NOMO-1 treated with DMSO at 0.1 percent for 48 hours (cell line): ENCODE measurements around the gene PARP12.

Source experiments
- DNase-seq: peaks from one replicate; lab custom pipeline; 2025; ENCODE audit not compliant: unreplicated experiment; lab: John Stamatoyannopoulos, UW

Gene PARP12

DNA sequence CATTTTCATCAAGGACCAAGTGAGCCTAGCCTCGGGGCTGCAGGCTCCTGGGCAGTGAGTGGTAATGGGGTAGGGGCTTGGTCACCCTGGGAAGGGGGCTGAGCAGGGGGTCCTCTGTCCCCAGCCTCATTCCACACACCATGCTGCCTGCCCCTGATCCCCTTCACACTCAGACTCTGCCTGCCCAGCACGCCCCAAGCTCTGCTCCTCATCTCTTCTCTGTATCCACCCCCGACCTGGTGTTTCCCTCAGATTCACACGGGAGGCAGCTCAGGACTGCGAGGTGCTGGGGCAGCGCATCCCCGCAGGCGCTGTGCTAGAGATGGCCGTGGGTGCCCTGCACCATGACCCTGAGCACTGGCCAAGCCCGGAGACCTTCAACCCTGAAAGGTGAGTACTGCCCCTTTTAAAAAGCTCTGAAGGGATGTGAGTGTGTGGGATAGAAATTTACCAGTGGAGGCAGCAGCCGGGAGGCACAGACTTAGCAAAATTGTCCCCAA is 47.2 kb downstream of the PARP12 start:
- DNase-seq, result no peak

DNA sequence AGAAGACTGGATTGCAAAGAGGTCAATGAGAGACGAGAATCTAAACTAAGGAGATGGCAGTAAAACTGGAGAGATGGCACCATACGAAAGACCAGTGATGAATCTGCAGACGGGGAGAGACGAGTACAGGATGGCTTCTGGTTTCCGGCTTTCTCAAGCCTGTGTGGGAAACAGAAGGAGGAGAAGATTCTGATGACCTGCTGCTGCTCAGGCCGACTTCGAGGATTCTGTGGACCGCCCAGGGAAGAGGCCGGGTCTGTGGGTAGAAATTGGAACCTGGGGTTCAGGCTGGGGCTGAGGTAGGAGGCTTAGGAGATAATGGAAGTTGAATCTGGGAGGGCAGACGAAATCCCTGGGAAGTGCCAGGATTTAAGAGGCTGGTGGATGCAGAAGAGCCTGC is 48.6 kb downstream of the PARP12 start:
- DNase-seq, result no peak

DNA sequence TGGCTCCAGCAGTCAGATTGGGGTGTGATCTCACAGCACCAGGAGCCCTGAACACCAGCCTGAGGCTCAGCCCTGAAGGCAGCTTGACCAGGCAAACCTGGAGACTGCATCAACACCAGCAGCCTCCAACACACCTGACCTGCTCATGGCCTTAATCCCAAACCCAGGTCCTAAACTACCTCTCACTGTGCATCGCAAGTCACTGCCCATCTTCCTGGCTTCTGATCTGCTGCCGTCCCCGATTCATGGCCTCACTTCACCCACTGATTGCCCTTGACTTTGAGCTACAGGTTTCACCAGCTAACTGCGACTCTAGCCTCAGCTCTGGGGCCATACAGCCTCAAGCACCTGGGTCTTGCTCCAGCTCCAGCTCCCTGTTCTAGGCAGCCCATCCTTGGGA is 49.1 kb downstream of the PARP12 start:
- no peak for DNase-seq

DNA sequence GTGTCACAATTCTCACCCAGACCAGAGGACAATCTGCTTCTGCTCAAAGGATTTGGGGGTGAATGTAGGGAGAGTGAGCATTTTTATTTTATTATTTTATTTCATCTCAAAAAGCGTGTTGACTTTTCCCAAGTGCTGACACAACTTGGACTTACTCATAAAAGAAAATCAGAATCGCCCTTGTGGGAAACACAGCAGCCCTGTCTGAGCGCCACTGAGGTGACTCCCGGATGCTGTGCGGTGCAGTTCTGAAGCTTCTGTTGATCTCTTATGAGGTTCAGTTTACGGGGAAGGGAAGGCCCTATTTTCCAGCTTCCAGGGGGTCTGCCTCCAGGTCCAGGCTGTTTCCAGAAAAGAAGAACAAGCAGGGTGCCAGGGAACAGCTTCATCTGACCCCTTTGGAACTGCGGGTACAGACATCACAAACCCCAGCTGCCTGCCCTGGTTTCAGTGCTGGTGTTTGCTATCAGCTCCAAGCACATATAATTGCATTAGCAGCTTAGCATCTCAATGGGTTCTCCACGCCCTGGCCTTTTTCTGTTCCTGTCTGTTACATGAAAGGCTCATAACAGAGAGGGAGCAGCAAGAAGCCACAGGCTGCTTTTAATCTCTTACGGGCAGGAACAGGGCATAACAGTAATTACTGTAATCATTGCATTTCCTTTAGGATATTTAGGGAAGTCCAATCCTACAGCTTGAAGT is 52.4 kb downstream of the PARP12 start:
- no peak for DNase-seq

DNA sequence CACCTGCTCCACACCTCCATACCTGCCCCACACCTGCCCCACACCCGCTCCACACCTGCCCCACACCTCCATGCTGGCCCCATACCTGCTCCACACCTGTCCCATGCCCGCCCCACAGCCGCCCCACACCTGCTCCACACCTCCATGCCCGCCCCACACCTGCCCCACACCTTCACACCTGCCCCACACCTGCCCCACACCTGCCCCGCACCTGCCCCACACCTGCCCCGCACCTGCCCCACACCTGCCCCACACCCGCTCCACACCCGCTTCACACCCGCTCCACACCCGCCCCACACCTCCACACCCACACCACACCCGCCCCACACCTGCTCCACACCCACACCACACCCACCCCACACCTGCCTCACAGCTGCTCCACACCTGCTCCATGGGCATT is 53.0 kb downstream of the PARP12 start:
- DNase-seq, result no peak

DNA sequence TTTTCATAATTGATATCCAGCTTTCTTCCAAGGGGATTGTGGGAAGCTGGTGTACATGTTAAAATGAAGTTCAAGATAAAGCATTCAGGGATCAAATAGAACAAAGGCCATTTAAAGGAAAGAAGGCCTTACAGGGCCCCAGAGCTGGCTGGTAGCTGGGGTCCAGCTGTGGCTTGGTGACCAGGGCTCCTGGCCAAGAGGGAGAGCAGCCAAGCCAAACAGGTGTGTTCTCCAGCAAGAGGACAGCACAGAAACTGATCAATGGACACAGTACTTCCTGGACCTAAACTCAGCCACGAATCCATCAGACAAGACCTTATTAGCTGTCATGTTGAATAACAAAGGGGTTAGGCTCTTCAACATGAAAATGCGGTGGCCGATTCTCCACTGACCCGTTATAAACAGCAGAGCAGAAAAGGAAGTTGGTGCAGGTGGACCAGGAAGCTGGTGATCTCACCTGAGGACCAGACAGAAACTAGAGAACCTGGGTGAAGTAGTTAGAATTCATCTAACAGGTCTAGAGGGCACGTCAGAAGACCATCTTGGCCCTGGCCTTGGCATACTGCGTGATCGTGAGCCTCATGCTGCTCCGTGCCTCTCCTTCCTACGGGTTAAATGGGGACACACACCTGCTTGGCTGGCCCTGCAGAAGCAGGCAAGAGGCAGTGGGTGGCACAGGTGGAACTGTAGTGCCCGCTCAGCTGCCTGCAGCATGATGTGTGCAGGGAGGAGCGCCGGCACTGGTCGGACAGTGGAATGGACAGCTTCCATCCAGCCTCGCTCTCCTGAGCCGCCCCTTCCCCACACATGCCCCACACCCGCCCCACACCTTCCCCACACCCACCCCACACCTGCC is 53.8 kb downstream of the PARP12 start:
- no peak for DNase-seq

DNA sequence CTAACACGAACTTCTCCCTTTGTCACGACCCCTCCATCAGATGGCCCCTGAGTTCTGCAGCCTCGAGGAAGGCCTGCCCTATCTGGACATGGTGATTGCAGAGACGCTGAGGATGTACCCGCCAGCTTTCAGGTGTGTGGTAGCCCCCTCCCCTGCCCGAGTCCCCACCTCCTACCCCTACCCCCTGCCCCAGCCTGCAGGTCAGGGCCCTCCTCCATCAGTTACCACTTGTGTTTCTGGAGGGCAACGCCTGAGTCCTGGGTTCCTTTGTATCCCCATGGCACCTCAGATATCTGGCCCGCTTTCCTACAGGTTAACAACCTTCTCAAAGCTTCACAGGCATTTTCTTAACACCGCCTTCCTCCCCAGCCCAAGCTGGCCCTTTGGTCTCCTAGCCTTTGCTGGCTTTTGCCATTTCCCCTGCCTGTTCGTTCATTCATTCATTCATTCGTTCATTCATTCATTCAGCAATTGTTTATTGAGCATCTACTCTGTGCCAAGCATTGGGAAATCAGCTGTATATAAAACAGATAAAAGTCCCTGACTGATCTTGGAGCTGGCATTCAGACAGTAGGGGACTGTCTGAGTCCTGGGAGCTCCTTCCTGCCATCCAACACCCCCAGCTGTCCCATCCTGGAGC is 55.6 kb downstream of the PARP12 start:
- DNase-seq, result no peak

DNA sequence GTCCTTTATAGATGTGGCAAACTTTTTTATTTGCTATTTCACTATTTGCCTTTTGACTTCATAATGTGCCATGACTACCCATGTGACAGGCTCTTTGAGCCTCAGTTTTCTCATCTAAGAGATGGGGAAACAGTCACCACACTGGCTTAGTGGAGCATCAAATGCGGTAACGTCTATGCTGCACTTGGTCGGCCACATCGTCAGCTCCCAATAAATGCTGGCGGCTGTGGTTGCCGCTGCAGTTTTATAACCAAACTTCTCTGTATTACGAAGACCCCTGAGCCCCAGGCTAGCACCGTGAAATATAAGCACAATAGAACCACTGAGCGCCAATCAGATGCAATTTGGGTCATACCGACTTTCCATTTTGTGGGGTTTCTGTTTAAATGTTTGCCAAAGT is 56.2 kb downstream of the PARP12 start:
- no peak for DNase-seq

DNA sequence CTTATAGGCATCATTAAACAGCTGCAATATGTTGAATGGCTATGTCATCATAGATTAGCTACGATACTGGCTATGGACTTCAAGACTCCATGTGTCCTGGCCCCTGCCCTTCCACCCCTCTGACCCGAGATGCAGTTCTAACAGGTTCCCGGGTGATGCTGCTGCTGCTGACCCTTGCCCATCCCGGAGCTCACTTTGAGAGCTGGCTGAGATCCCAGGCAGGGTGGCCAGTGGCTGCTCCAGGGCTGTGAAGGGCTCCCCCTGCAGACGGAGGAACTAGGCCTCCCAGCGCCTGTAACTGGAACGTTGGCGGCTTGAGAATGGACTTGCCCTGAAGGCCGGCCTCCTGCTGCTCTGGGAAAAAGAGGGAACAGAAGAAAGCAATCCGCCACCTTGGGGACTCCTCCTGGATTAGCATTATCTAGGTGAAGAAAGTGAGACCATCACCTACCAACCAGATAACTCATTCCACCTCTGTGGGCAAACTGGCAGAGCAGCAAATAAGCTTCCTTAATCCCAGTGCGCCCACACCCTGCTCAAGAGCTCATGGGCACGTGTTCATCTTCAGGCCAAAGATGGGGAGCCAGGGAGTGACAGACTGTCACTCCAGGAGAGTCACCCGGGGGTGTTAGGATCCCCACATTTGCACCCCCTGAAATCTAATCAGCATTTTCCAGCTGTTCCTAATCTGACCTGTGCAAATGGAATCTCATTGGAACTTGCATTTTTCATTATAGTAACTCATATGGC is 56.8 kb downstream of the PARP12 start:
- no peak for DNase-seq

DNA sequence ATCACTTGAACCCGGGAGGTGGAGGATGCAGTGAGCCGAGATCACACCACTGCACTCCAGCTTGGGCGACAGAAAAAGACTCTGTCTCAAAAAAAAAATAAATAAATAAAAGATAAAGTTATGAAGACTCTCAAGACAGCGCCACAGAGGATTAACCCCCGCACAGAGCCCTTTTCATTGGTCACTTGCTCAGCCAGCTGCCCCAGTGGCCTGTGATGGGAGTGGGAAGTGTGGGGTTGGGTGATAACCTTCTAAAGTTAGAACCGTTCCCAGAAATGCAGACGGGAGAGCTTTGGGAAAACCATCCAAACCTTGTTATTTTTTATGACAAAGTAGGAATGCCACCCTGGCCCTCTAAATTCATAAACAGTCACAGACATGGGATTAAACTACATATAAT is 57.4 kb downstream of the PARP12 start:
- DNase-seq, result no peak

DNA sequence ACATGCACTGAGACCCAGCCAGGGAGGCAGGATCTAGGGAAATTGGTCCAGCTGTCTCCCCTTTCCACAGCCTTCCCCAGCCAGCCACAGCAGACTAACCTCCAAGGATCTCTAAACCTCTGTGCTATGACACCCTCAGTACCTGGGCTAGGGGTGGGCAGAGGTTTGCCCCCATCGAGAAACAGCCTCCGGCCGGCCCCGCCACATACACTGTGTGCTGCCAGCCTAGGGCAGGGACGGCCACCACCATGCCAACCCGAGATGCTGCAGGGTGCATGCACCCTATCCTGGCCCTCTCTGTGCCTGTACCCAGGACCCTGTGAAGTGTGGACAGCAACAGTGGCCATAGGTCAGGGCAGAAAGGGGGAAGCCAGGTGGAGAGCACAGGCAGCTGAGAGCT is 58.1 kb downstream of the PARP12 start:
- no peak for DNase-seq

DNA sequence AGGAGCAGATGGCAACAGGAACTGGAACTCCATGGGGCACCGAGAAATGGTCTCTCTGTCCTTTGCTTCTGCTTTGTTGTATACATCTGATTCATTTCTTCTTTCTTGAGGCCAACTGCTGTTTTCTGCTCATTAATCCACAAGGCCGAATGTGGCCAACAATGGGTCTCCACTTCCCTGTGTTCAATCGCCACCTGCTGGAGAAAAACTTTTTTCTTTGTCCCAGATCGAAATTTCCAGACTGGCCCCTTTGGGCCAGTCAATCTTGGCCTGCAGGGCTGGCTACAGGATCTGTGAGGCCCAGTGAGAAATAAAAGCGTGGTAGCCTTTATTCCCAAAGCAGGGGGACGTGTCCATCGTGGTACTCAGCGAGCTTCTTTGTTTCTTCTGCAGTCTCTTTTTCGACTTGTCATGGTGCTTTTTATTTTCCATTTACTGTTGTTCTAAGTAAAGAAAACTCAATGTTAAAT is 58.8 kb downstream of the PARP12 start:
- peak; percentile 58 for DNase-seq

DNA sequence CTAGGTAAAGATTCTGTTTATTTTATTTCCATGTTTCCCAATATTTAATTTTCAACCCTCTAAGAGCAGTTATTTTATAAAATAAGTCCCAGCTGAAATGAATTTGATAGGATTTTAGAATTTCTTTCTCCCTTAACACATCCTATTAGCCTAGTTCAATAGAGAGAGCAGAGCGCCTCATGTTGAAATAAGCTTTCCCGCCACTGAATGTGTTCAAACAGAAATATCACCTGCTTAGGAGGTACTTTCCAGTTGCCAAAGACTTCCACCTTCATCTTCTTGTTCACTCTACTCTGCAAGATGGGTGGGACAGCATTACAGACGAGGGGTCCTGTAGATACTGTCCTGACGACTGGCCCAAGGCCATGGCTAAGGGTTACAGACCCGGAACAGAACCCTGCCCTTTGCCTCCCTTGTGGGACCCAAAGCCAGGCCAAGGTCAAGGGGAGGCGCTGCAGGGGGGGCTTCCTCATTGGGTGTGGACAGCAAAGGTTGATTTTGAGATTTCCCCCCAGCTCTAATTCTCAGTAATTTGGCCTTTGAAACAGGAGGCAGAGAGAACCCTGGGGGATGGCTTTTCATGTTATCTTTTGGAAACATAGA is 62.0 kb downstream of the PARP12 start:
- DNase-seq, result no peak

DNA sequence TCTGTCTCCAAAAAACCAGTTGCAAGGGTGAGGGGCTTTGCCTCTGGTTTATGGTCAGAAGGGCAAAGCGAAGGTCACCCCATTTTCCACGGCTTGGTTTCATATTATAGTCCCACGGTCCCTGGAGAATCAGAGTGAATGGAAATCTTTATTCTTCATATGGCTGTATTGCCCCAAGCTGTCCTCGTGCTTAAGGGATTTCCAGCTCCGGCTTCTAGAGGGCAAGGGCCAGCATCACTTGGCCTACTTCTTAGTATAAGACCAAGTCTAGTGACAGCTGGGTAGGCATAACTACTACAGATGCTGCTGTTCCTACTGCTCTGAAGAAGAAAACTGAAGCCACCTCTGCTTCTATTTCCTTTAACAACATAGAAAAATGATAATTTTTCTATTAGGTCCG is 63.2 kb downstream of the PARP12 start:
- DNase-seq, result no peak

DNA sequence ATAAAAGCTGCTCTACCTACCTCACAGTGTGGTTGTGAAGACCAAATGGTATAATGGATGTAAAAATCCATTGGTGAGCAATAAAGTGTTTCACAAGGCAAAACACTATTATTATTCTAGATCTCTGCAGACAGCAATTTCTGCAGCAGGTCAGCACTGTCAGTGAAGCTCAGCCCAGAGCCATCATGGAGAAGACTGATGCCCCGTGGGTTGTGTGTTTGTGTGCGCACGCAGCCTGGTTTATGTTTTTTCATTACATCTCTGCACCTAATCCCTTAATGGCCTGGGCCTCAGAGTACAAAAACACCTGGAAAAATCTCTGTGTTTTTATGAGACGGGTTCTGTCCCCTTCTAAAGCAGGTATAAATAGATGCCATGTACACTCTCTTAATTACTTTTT is 64.2 kb downstream of the PARP12 start:
- DNase-seq, result no peak

DNA sequence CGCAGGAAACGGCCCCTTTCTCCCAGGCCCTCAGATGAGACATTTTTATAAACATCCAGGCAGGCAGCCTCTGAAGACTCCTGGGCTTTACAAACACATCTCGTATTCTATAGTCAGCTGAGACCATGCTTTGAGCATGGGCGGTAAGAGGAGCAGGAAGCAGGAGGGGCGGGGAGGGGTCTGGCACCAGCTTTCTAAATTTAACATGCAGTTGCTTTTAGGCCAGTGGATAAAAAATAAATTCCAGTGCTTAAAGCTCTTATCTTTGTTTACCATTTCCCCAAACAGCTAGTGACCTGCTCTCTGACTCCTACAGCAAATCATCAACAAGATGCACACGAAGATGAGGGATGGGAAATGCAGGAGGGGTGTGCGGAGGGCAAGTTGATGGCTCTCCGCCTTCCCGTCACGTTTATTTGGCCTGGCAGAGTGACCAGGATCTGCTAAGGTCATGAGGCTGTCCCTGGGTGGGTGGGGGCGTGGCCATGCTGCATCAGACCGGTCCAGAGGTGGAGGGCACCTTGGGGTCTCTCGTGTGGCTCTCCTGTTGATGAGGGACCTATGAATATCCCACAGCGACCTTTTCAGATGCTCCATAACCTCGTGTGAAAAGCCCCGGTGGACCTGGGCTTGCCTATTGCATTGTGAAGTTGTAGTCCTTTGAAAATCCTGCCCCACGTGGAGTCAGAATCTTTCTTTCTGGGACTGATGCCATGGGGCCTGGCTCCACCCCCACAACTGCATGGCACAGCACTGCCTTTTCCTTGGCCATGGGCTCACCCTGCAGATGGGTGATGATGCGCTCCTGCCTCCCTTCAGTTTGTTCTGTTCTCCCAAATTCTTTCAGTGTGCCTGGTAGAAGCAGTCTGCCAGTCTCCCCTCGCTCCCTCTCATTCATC is 67.5 kb downstream of the PARP12 start:
- DNase-seq, result no peak

DNA sequence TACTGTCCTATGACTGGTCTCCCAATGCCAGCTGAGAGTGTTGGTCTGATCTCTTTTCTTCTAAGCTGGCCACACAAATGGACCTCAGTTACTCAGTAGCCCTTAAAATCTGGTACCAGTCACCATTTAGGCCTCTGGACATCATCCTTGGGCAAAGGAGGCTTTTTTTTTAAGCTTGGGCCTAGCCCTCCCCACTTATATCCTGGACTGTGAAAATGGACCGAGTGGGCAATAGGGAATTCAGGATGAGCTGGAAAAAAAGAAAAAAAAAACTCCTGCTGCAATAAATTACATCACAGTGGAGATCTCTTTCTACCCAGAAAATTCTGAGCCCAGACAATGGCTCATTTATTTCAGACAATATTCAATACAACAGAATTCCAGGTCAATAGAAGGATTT is 68.4 kb downstream of the PARP12 start:
- DNase-seq, result no peak

DNA sequence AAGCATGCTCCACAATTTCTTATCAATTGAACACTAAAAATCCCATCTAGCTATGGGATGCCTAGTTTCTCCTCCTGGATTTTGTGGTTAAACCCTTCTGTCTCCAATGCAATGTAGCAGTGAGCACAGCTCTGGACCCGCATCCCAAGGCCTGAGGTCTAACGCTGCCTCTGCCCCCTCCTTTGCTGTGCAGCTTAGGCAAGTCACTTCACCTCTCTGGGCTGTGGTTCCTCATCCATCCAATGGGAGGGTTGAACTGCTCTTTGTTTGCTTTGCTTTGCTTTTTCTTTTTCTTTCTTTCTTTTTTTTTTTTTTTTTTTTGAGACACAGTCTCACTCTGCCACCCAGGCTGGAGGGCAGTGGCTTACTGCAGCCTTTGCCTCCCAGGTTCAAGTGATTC is 69.2 kb downstream of the PARP12 start:
- DNase-seq, result no peak

DNA sequence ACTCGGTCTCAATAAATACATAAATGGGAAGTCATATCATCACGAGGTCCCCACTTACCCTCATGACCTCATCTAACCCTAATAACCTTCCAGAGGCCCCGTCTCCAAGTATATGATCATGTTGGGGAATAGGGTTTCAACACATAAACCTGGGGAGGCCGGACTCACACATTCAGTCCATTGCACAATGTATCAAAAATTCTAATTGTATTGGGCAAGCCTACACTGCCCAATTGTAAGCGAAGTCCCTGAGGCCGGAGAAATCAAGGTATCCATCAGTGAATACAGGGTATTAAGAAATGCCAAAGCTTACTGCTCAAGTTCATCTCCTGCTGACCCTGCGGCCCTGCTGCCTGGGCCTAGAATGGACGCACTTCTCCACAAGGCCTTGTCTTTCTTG is 69.6 kb downstream of the PARP12 start:
- no peak for DNase-seq
